ENCODE results near the gene SSRP1. TPM values are rescaled to one million over a fixed set of nuclear protein-coding genes. Genes with fewer than 3 reads are reported as not detected.
A peak's percentile ranks its signal among the peaks of the same experiment; 100 is the strongest.

The SSRP1 gene
- total and polyA plus RNA-seq, 9 of the 15 experiments (the other 6 are each of a cell fraction or from before 2014, with no cell fraction given), result 91.1 to 416 (median 245) TPM

- no peak for TF ChIP-seq PBX2 (CRISPR knock-in tag; IDR thresholded peaks at IDR 0.05; ENCODE audit: low read depth)
- no peak for TF ChIP-seq PBX2 (tag; conservative IDR thresholded peaks at IDR 0.05; ENCODE audit: low read depth)
- no peak for TF ChIP-seq STAG1 (CRISPR knock-in tag; IDR thresholded peaks at IDR 0.05; ENCODE audit: borderline replicate concordance)
- TF ChIP-seq SOX6 (IDR thresholded peaks at IDR 0.05), result no peak
- no peak for TF ChIP-seq TAL1 (IDR thresholded peaks at IDR 0.05)
- no peak for TF ChIP-seq ZNF431 (CRISPR knock-in tag; IDR thresholded peaks at IDR 0.05)
- TF ChIP-seq HMG20B (CRISPR knock-in tag; IDR thresholded peaks at IDR 0.05), result no peak
- no peak for TF ChIP-seq TSC22D4 (tag; IDR thresholded peaks at IDR 0.05)
- TF ChIP-seq TRIM28 (IDR thresholded peaks at IDR 0.05), result no peak
- TF ChIP-seq GTF2E2 (tag; IDR thresholded peaks at IDR 0.05), result peak; percentile 78
- no peak for TF ChIP-seq DDX20 (tag; IDR thresholded peaks at IDR 0.05; ENCODE audit: low read depth)
- TF ChIP-seq NCOA6 (IDR thresholded peaks at IDR 0.05), result no peak
- TF ChIP-seq CTCFL (IDR thresholded peaks at IDR 0.05; ENCODE audit: borderline replicate concordance, insufficient read depth, low read depth, low read length, poor library complexity, severe bottlenecking), result peak; percentile 78
- TF ChIP-seq STAT5A (IDR thresholded peaks at IDR 0.05; ENCODE audit: borderline replicate concordance, low read length), result no peak
- TF ChIP-seq DIDO1 (tag; IDR thresholded peaks at IDR 0.05; ENCODE audit: low read depth), result peak; percentile 39; the same call in 1 of the 2 replicates
- no peak for TF ChIP-seq SAFB2 (IDR thresholded peaks at IDR 0.05; ENCODE audit: borderline replicate concordance, low read depth, low read length, severe bottlenecking)
- no peak for TF ChIP-seq CBX2 (IDR thresholded peaks at IDR 0.05; ENCODE audit: insufficient read depth, low read length, poor library complexity, severe bottlenecking)
- TF ChIP-seq NEUROD1 (IDR thresholded peaks at IDR 0.05; ENCODE audit: borderline replicate concordance, low read depth, low read length, partially characterized antibody), result peak; percentile 11
- peak in 1 of 2 experiments; percentile 63; a peak in 1 of 4 replicates for TF ChIP-seq BCLAF1 (IDR thresholded peaks at IDR 0.05; ENCODE audit: borderline replicate concordance in 1 of 2, control insufficient read depth in 1 of 2, low read depth in 2 of 2, low read length in 1 of 2)
- TF ChIP-seq FOXK2 (conservative IDR thresholded peaks at IDR 0.05 in 1 of 2, IDR thresholded peaks at IDR 0.05 in 1 of 2; ENCODE audit: low read depth in 2 of 2), result peak in 1 of 2 experiments; percentile 97; a peak in 2 of 4 replicates
Observed at GRCh38 chr11:57335343-57336110, at the start of gene SSRP1 (continued).

All from K562 (cell line).